Activated CD8-positive, alpha-beta memory T cell treated with anti-CD3 and anti-CD28 coated beads for 4 hours (primary cell): ENCODE measurements around the gene PLXNA1.

Experiments
- DNase-seq, 2 donors: peaks; one replicate each; pipeline ENCODE4 v3.0.0-alpha.2; 2020; ENCODE audit warnings: low read depth in 2 of 2

PLXNA1 gene

GRCh38 chr3:126987596-126987995 is 4.7 kb downstream of the PLXNA1 start:
- no peak for DNase-seq

GRCh38 chr3:126988451-126989021 is 5.6 kb downstream of the PLXNA1 start:
- no peak for DNase-seq

- DNase-seq = no peak
These were observed 6.6 kb downstream of the PLXNA1 start for GRCh38 chr3:126989316-126990023.

- DNase-seq = no peak
These were observed 7.2 kb downstream of the PLXNA1 start for GRCh38 chr3:126990024-126990700.

GRCh38 chr3:126990890-126991289 is 8.0 kb downstream of the PLXNA1 start:
- no peak for DNase-seq

- no peak for DNase-seq
These were observed 8.7 kb downstream of the PLXNA1 start for GRCh38 chr3:126991366-126992200.

- DNase-seq = no peak
These were observed 9.3 kb downstream of the PLXNA1 start for GRCh38 chr3:126992216-126992615.

GRCh38 chr3:126992776-126993175 is 9.9 kb downstream of the PLXNA1 start:
- no peak for DNase-seq

GRCh38 chr3:126993436-126993835 is 10.5 kb downstream of the PLXNA1 start:
- no peak for DNase-seq

- no peak for DNase-seq
These were observed 11.8 kb downstream of the PLXNA1 start for GRCh38 chr3:126994661-126995245.

- DNase-seq = no peak
These were observed 12.4 kb downstream of the PLXNA1 start for GRCh38 chr3:126995254-126995780.

GRCh38 chr3:126995926-126996512 is 13.1 kb downstream of the PLXNA1 start:
- no peak for DNase-seq

GRCh38 chr3:126996905-126997304 is 14.0 kb downstream of the PLXNA1 start:
- DNase-seq = no peak

- no peak for DNase-seq
These were observed 14.6 kb downstream of the PLXNA1 start for GRCh38 chr3:126997455-126998038.

- DNase-seq = no peak
These were observed 15.4 kb downstream of the PLXNA1 start for GRCh38 chr3:126998320-126998719.

- DNase-seq = no peak
These were observed 15.8 kb downstream of the PLXNA1 start for GRCh38 chr3:126998728-126999127.

- no peak for DNase-seq
These were observed 16.5 kb downstream of the PLXNA1 start for GRCh38 chr3:126999383-126999782.

GRCh38 chr3:127000119-127000518 is 17.2 kb downstream of the PLXNA1 start:
- DNase-seq = no peak

GRCh38 chr3:127000761-127001160 is 17.8 kb downstream of the PLXNA1 start:
- DNase-seq = no peak

- DNase-seq = no peak
These were observed 18.7 kb downstream of the PLXNA1 start for GRCh38 chr3:127001486-127002194.
